Measurements from ENCODE around the gene PMIS2.
"Not testable (repeated sequence)": the region's sequence is repeated elsewhere in the genome, so short reads cannot be mapped to it uniquely, and the experiment has no call there.

Gene PMIS2

GRCh38 chr19:35595026-35595425 is 9.1 kb downstream of the PMIS2 start:
- not testable (repeated sequence) for ATAC-seq

- ATAC-seq = no peak
Measured at GRCh38 chr19:35595928-35596327, 10.0 kb downstream of the PMIS2 start.

GRCh38 chr19:35596366-35596999 is 10.5 kb downstream of the PMIS2 start:
- ATAC-seq = peak; percentile 49 to 63

- ATAC-seq = no peak
Measured at GRCh38 chr19:35601971-35602370, 16.0 kb downstream of the PMIS2 start.

GRCh38 chr19:35604436-35604835 is 18.5 kb downstream of the PMIS2 start:
- ATAC-seq = not testable (repeated sequence)

GRCh38 chr19:35607170-35607569 is 21.2 kb downstream of the PMIS2 start:
- ATAC-seq = not testable (repeated sequence)

- ATAC-seq = no peak
Measured at GRCh38 chr19:35607661-35608060, 21.7 kb downstream of the PMIS2 start.

GRCh38 chr19:35608251-35608650 is 22.3 kb downstream of the PMIS2 start:
- ATAC-seq = no peak

GRCh38 chr19:35609851-35610353 is 23.9 kb downstream of the PMIS2 start:
- ATAC-seq = peak; percentile 14 to 30

- no peak for ATAC-seq
Measured at GRCh38 chr19:35612224-35612558, 26.2 kb downstream of the PMIS2 start.

- peak; percentile 96 for ATAC-seq
Measured at GRCh38 chr19:35612559-35613321, 26.8 kb downstream of the PMIS2 start, which contains the start of gene HAUS5. TSS of gene HAUS5 (plus strand) at chr19:35612735. CDS start at chr19:35612795, 60 bp downstream.

- ATAC-seq = no peak
Measured at GRCh38 chr19:35613574-35613973, 27.6 kb downstream of the PMIS2 start.

GRCh38 chr19:35615036-35615435 is 29.1 kb downstream of the PMIS2 start:
- no peak for ATAC-seq

- ATAC-seq = no peak
Measured at GRCh38 chr19:35618857-35619256, 32.9 kb downstream of the PMIS2 start.

GRCh38 chr19:35619290-35619923 is 33.4 kb downstream of the PMIS2 start:
- ATAC-seq = no peak

- ATAC-seq = no peak
Measured at GRCh38 chr19:35620001-35620400, 34.0 kb downstream of the PMIS2 start.

GRCh38 chr19:35621708-35622107 is 35.7 kb downstream of the PMIS2 start:
- ATAC-seq = no peak

- ATAC-seq = no peak
Measured at GRCh38 chr19:35622750-35623149, 36.8 kb downstream of the PMIS2 start.

- ATAC-seq = no peak
Measured at GRCh38 chr19:35623327-35624010, 37.5 kb downstream of the PMIS2 start.

- no peak for ATAC-seq
Measured at GRCh38 chr19:35628264-35628564, 42.2 kb downstream of the PMIS2 start.

GRCh38 chr19:35628565-35629331 is 42.8 kb downstream of the PMIS2 start, which contains the start of gene RBM42:
TSS of gene RBM42 (plus strand) at chr19:35629036. CDS start at chr19:35629154, 118 bp downstream.
- ATAC-seq = peak; percentile 100

- ATAC-seq = no peak
Measured at GRCh38 chr19:35629332-35629633, 43.3 kb downstream of the PMIS2 start.
